ENCODE measurements around the gene MSRB1. TPM values are rescaled to one million over a fixed set of nuclear protein-coding genes. Genes with fewer than 3 reads are reported as not detected.

MSRB1 gene
- total RNA-seq, 1 experiment from 2014 or later = 20.3 TPM

DNA sequence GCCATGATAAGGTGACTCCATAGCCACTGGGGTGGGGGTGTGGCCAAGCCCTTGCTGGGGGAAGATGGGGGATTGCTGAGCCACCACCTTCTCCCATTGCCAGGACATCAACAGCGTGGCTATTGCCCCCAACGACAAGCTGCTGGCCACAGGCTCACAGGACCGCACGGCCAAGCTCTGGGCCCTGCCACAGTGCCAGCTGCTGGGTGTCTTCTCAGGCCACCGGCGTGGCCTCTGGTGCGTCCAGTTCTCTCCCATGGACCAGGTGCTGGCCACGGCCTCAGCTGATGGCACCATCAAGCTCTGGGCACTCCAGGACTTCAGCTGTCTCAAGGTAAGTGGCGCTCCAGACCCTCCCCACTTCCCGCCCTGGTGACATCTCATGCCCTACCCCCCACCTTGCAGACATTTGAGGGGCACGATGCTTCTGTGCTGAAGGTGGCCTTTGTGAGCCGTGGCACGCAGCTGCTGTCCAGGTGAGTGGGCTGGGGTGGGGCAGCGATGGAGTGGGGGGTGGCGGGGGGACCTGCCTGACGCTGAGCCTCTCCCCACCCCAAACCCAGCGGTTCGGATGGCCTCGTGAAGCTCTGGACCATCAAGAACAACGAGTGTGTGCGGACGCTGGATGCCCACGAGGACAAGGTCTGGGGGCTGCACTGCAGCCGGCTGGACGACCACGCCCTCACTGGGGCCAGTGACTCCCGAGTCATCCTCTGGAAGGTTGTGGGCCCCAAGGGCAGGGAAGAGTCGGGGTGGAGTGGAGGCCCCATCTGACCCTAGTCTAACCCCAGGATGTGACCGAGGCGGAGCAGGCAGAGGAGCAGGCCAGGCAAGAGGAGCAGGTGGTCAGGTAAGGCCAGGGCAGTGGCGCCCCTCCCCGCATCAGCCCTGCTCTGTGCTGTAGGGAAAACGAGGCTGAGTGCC lies 34.2 kb upstream of the MSRB1 start:
- Mint-ChIP-seq H3K27ac (ENCODE audit: unreplicated experiment) (no peak overlapping the region), H3K36me3 (ENCODE audit: insufficient read depth, unreplicated experiment) (peaks cover 80% of the 10 kb centered on the region), H3K9me3 (ENCODE audit: low read depth, unreplicated experiment) (no peaks in the 10 kb centered on the region), H3K4me3 (ENCODE audit: low read depth, unreplicated experiment) (peak overlapping the region; percentile 15), H3K27me3 (ENCODE audit: unreplicated experiment) (no peaks in the 10 kb centered on the region), H3K4me1 (ENCODE audit: low read depth, unreplicated experiment) (peaks cover 33% of the 10 kb centered on the region)
- TF ChIP-seq CTCF (IDR thresholded peaks at IDR 0.05; ENCODE audit: unreplicated experiment) = no peak
- no TSS peak for BruUV-seq (replicated peaks)
- intact Hi-C loops (cut with micrococcal nuclease; ENCODE audit: unreplicated experiment) = no loop called here
- CTCF ChIA-PET = interaction anchor here (0.6 kb wide), 1 partner anchor 25 kb away, joined by 3 read pairs; no protein-coding TSS in a partner anchor
- no peak for DNase-seq

GRCh38 chr16:1976216-1976520 lies 33.2 kb upstream of the MSRB1 start:
- H3K27ac Mint-ChIP-seq (ENCODE audit: unreplicated experiment) = no peak overlapping the region
- H3K4me3 Mint-ChIP-seq (ENCODE audit: low read depth, unreplicated experiment) = peak overlapping the region; percentile 34
- no peak for TF ChIP-seq CTCF (IDR thresholded peaks at IDR 0.05; ENCODE audit: unreplicated experiment)
- CTCF ChIA-PET = no interaction called here
- intact Hi-C loops (cut with micrococcal nuclease; ENCODE audit: unreplicated experiment) = no loop called here
- DNase-seq = no peak
- no TSS peak for BruUV-seq (replicated peaks)
- no peaks in the 10 kb centered on the region for H3K27me3 Mint-ChIP-seq (ENCODE audit: unreplicated experiment)
- H3K36me3 Mint-ChIP-seq (ENCODE audit: insufficient read depth, unreplicated experiment) = peaks cover 80% of the 10 kb centered on the region
- no peaks in the 10 kb centered on the region for H3K9me3 Mint-ChIP-seq (ENCODE audit: low read depth, unreplicated experiment)
- H3K4me1 Mint-ChIP-seq (ENCODE audit: low read depth, unreplicated experiment) = peaks cover 22% of the 10 kb centered on the region

DNA sequence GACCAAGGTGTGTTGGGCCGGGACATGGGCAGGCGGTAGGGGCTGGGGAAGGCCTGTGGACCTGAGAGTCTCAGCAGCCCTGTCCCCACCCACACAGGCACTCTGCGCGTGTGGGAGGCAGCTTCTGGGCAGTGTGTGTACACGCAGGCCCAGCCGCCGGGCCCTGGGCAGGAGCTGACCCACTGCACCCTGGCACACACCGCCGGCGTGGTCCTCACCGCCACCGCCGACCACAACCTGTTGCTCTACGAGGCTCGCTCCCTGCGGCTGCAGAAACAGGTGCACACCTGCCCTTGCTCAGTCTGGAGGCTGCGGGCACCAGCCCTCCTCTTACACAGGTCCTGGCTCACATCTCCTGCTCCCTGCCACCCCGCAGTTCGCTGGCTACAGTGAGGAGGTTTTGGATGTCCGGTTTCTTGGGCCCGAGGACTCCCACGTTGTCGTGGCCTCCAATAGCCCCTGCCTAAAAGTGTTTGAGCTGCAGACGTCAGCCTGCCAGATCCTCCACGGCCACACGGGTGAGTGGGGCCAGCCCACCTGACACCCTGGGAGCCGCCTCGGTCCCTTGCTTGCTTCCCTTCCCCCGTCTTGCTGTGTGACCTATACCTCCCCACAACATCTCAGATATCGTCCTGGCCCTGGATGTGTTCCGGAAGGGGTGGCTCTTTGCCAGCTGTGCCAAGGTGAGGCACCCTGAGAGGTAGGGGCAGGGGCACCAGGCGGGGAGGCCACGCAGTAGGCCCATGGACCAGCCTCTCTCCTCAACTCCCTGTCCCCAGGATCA lies 32.6 kb upstream of the MSRB1 start:
- Mint-ChIP-seq H3K9me3 (ENCODE audit: low read depth, unreplicated experiment) (no peaks in the 10 kb centered on the region), H3K27ac (ENCODE audit: unreplicated experiment) (no peak overlapping the region), H3K36me3 (ENCODE audit: insufficient read depth, unreplicated experiment) (peaks cover 80% of the 10 kb centered on the region), H3K4me3 (ENCODE audit: low read depth, unreplicated experiment) (peak overlapping the region; percentile 34), H3K4me1 (ENCODE audit: low read depth, unreplicated experiment) (peaks cover 17% of the 10 kb centered on the region), H3K27me3 (ENCODE audit: unreplicated experiment) (no peaks in the 10 kb centered on the region)
- TF ChIP-seq CTCF (IDR thresholded peaks at IDR 0.05; ENCODE audit: unreplicated experiment) = no peak
- CTCF ChIA-PET = no interaction called here
- BruUV-seq (replicated peaks) = no TSS peak
- no peak for DNase-seq
- intact Hi-C loops (cut with micrococcal nuclease; ENCODE audit: unreplicated experiment) = no loop called here

DNA sequence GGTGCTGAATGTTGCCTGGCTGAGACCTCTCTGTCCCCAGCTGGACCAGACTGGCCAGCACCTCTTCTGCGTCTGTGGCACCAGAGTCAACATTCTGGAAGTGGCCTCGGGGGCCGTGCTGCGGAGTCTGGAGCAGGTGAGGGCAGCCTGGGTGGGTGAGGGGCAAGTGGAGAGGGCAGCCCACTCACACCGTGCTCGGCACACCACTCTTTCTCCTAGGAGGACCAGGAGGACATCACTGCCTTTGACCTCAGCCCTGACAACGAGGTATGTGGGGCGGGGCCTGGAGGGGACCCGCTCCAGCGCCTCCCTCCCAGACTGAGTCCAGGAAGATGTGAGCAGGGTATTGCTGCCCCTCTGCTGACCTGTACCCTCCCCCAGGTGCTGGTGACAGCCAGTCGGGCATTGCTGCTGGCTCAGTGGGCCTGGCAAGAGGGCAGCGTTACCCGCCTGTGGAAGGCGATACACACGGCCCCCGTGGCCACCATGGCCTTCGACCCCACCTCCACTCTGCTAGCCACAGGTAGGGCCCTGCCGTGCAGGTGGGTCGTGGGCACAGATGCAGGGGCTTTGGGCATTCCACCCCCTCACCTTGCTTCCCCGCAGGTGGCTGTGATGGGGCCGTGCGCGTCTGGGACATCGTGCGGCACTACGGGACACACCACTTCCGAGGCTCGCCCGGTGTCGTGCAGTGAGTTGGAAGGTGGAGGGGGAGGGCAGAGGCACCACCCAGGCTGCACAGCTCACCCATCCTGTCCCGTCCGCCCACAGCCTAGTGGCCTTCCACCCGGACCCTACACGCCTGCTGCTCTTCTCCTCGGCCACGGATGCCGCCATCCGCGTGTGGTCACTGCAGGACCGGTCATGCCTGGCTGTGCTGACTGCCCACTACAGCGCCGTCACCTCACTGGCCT lies 31.4 kb upstream of the MSRB1 start:
- no peaks in the 10 kb centered on the region for H3K9me3 Mint-ChIP-seq (ENCODE audit: low read depth, unreplicated experiment)
- H3K4me1 Mint-ChIP-seq (ENCODE audit: low read depth, unreplicated experiment) = peaks cover 15% of the 10 kb centered on the region
- TSS peak; percentile 8 for BruUV-seq (replicated peaks)
- H3K36me3 Mint-ChIP-seq (ENCODE audit: insufficient read depth, unreplicated experiment) = peaks cover 67% of the 10 kb centered on the region
- intact Hi-C loops (cut with micrococcal nuclease; ENCODE audit: unreplicated experiment) = no loop called here
- TF ChIP-seq CTCF (IDR thresholded peaks at IDR 0.05; ENCODE audit: unreplicated experiment) = no peak
- no peak overlapping the region for H3K27ac Mint-ChIP-seq (ENCODE audit: unreplicated experiment)
- CTCF ChIA-PET = no interaction called here
- H3K27me3 Mint-ChIP-seq (ENCODE audit: unreplicated experiment) = no peaks in the 10 kb centered on the region
- no peak for DNase-seq
- H3K4me3 Mint-ChIP-seq (ENCODE audit: low read depth, unreplicated experiment) = peak overlapping the region; percentile 8
